ENCODE measurements around the gene HSPB3.
"Not testable (repeated sequence)": the region's sequence is repeated elsewhere in the genome, so short reads cannot be mapped to it uniquely, and the experiment has no call there.

Gene HSPB3

GRCh38 chr5:54425258-54425657, 30.2 kb upstream of the HSPB3 start:
- no peaks in the 10 kb centered on the region for H3K36me3 ChIP-seq (ENCODE audit: insufficient read depth, low read length)
- no peaks in the 10 kb centered on the region for H3K9me3 ChIP-seq (ENCODE audit: low read depth, low read length)
- no peak overlapping the region for H3K9ac ChIP-seq (ENCODE audit: insufficient read length)
- TF ChIP-seq EZH2 (IDR thresholded peaks at IDR 0.05) = no peak
- TF ChIP-seq FOXP2 (optimal IDR thresholded peaks at IDR 0.05; ENCODE audit: control extremely low read depth, extremely low read length, insufficient read depth) = no peak
- DNase-seq (ENCODE audit: low read depth, low spot score) = no peak
- no peak overlapping the region for H3K27ac ChIP-seq
- H3K4me3 ChIP-seq = no peak overlapping the region

DNA sequence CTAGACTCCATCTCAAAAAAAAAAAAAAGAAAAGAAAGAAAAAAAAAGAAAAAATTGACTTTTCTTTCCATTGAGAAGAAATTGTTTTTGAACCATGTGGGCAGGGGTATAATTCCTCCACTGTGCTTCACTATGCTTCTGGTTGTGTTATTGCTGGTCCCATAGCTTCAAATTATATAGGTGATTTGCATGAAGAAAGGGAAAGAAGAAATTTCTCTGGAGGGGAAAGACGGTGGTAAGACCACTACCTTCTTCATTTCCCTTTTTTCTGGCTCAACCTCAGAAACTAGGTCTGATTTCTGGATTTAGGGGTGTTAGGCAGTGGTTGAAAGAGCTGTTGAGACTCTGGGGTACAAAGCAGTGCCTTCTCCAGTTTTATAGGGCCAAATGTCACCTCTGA, 29.3 kb upstream of the HSPB3 start:
- DNase-seq (ENCODE audit: low read depth, low spot score) = no peak
- H3K36me3 ChIP-seq (ENCODE audit: insufficient read depth, low read length) = no peaks in the 10 kb centered on the region
- no peak overlapping the region for H3K4me3 ChIP-seq
- H3K9ac ChIP-seq (ENCODE audit: insufficient read length) = no peak overlapping the region
- no peak overlapping the region for H3K27ac ChIP-seq
- TF ChIP-seq EZH2 (IDR thresholded peaks at IDR 0.05) (no peak), FOXP2 (optimal IDR thresholded peaks at IDR 0.05; ENCODE audit: control extremely low read depth, extremely low read length, insufficient read depth) (no peak), POLR2AphosphoS5 (IDR thresholded peaks at IDR 0.05; ENCODE audit: borderline replicate concordance, low read depth, low read length) (no peak)
- no peaks in the 10 kb centered on the region for H3K9me3 ChIP-seq (ENCODE audit: low read depth, low read length)

GRCh38 chr5:54434650-54435049, 20.8 kb upstream of the HSPB3 start:
- H3K36me3 ChIP-seq (ENCODE audit: insufficient read depth, low read length) = not testable (repeated sequence)

DNA sequence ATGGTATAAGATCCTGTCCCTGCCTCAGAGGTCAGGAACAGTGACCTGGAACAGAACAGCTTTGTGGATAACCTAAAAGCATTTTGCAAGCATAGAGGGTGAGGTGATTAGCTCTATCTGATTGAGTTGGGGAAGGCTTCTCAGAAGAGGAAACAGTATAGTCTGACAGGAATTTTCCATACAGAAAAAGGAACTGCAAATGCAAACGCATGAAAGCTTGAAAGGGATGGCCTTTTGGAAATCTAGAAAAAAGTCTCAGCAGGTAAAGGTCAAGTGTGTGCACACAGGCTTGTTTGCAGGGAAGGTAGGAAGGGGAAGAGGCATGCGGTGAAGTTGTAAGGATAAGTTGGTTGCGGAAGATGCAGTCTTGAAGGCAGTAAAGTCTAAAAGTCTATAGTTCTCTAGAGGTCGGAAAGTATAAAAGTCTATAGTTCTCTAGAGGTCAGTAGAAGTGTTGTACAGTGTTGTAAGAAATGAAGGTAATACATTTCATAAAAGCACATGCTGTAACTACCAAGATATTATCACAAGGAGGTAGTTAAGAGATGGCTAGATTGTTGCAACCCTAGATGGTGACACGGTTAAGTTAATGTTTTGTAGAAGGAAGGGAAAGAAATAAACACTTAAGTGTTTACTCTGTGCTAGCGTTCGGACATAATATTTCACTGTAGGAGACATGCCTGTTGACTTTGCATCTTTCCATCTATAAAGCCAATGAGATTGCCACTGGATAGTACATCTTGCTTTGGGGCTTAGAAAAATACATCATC, 16.7 kb upstream of the HSPB3 start:
- no peak for DNase-seq (ENCODE audit: low read depth, low spot score)
- no peaks in the 10 kb centered on the region for H3K9me3 ChIP-seq (ENCODE audit: low read depth, low read length)
- H3K9ac ChIP-seq (ENCODE audit: insufficient read length) = no peak overlapping the region
- H3K27ac ChIP-seq = no peak overlapping the region
- H3K36me3 ChIP-seq (ENCODE audit: insufficient read depth, low read length) = no peaks in the 10 kb centered on the region
- no peak for TF ChIP-seq EZH2 (IDR thresholded peaks at IDR 0.05)
- no peak for TF ChIP-seq FOXP2 (optimal IDR thresholded peaks at IDR 0.05; ENCODE audit: control extremely low read depth, extremely low read length, insufficient read depth)
- TF ChIP-seq POLR2AphosphoS5 (IDR thresholded peaks at IDR 0.05; ENCODE audit: borderline replicate concordance, low read depth, low read length) = no peak
- H3K4me3 ChIP-seq = no peak overlapping the region

More at GRCh38 chr5:54434650-54435049, 20.8 kb upstream of the HSPB3 start:
- not testable (repeated sequence) for H3K4me3 ChIP-seq; DNase-seq (ENCODE audit: low read depth, low spot score); H3K9ac ChIP-seq (ENCODE audit: insufficient read length); H3K9me3 ChIP-seq (ENCODE audit: low read depth, low read length); H3K27ac ChIP-seq

DNA sequence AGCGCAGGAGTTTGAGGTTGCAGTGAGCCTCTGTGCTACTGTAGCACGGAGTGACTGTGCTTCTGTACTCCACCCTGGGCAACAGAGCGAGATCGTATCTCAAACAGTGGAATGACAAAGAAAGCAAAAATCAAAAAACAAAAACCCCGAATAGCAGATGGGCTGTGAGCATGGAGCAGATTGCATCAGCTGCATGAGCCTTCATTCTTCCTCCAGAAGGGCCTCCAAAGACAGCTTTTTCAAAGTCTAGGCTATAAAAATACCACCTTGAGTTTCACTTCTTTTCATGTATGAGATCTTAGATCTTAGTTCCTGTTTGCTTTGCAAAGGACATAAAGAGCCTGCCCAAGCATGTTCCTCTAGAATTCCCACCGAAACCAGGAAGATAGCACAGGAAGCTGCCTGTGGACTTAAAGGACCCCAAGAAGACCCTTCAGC, 15.0 kb upstream of the HSPB3 start:
- Histone ChIP-seq H3K27ac (no peak overlapping the region; the same call in 1 of the 2 replicates), H3K9me3 (ENCODE audit: low read depth, low read length) (no peaks in the 10 kb centered on the region), H3K9ac (ENCODE audit: insufficient read length) (no peak overlapping the region), H3K36me3 (ENCODE audit: insufficient read depth, low read length) (no peaks in the 10 kb centered on the region), H3K4me3 (no peak overlapping the region)
- TF ChIP-seq EZH2 (IDR thresholded peaks at IDR 0.05) (no peak), FOXP2 (optimal IDR thresholded peaks at IDR 0.05; ENCODE audit: control extremely low read depth, extremely low read length, insufficient read depth) (no peak), POLR2AphosphoS5 (IDR thresholded peaks at IDR 0.05; ENCODE audit: borderline replicate concordance, low read depth, low read length) (no peak)
- DNase-seq (ENCODE audit: low read depth, low spot score) = no peak

GRCh38 chr5:54442271-54442670, 13.2 kb upstream of the HSPB3 start:
- no peak overlapping the region; the same call in 1 of the 2 replicates for H3K27ac ChIP-seq
- no peak for DNase-seq (ENCODE audit: low read depth, low spot score)
- no peaks in the 10 kb centered on the region for H3K9me3 ChIP-seq (ENCODE audit: low read depth, low read length)
- H3K9ac ChIP-seq (ENCODE audit: insufficient read length) = no peak overlapping the region
- no peaks in the 10 kb centered on the region for H3K36me3 ChIP-seq (ENCODE audit: insufficient read depth, low read length)
- no peak for TF ChIP-seq EZH2 (IDR thresholded peaks at IDR 0.05)
- TF ChIP-seq FOXP2 (optimal IDR thresholded peaks at IDR 0.05; ENCODE audit: control extremely low read depth, extremely low read length, insufficient read depth) = no peak
- no peak for TF ChIP-seq POLR2AphosphoS5 (IDR thresholded peaks at IDR 0.05; ENCODE audit: borderline replicate concordance, low read depth, low read length)
- H3K4me3 ChIP-seq = no peak overlapping the region

- DNase-seq (ENCODE audit: low read depth, low spot score) = peak; percentile 37
- no peaks in the 10 kb centered on the region for H3K9me3 ChIP-seq (ENCODE audit: low read depth, low read length)
- no peak overlapping the region for H3K4me3 ChIP-seq
- no peak overlapping the region for H3K27ac ChIP-seq
- TF ChIP-seq POLR2AphosphoS5 (IDR thresholded peaks at IDR 0.05; ENCODE audit: borderline replicate concordance, low read depth, low read length) (no peak), EZH2 (IDR thresholded peaks at IDR 0.05) (no peak), FOXP2 (optimal IDR thresholded peaks at IDR 0.05; ENCODE audit: control extremely low read depth, extremely low read length, insufficient read depth) (no peak)
- H3K9ac ChIP-seq (ENCODE audit: insufficient read length) = no peak overlapping the region
- no peaks in the 10 kb centered on the region for H3K36me3 ChIP-seq (ENCODE audit: insufficient read depth, low read length)
Observed at GRCh38 chr5:54443270-54443669, 12.2 kb upstream of the HSPB3 start.

- H3K4me3 ChIP-seq = no peak overlapping the region
- H3K9me3 ChIP-seq (ENCODE audit: low read depth, low read length) = no peaks in the 10 kb centered on the region
- no peaks in the 10 kb centered on the region for H3K36me3 ChIP-seq (ENCODE audit: insufficient read depth, low read length)
- no peak overlapping the region for H3K9ac ChIP-seq (ENCODE audit: insufficient read length)
- no peak overlapping the region for H3K27ac ChIP-seq
- no peak for DNase-seq (ENCODE audit: low read depth, low spot score)
- TF ChIP-seq FOXP2 (optimal IDR thresholded peaks at IDR 0.05; ENCODE audit: control extremely low read depth, extremely low read length, insufficient read depth) (no peak), POLR2AphosphoS5 (IDR thresholded peaks at IDR 0.05; ENCODE audit: borderline replicate concordance, low read depth, low read length) (no peak), EZH2 (IDR thresholded peaks at IDR 0.05) (no peak)
Observed at GRCh38 chr5:54445691-54446378, 9.7 kb upstream of the HSPB3 start.
